Stimulated activated CD4-positive, alpha-beta T cell treated with anti-CD3 and anti-CD28 coated beads, Interleukin-1b, Interleukin-23, amount 100 ng/mL, for 1 hour (primary cell): ENCODE measurements around the gene OR6C2.
"Not testable (repeated sequence)": the region's sequence is repeated elsewhere in the genome, so short reads cannot be mapped to it uniquely, and the experiment has no call there.

Source experiments
- DNase-seq, 2 donors: peaks; one replicate each; pipeline ENCODE4 v3.0.0-alpha.2; 2020; ENCODE audit warnings: low read depth in 2 of 2

Gene OR6C2

DNA sequence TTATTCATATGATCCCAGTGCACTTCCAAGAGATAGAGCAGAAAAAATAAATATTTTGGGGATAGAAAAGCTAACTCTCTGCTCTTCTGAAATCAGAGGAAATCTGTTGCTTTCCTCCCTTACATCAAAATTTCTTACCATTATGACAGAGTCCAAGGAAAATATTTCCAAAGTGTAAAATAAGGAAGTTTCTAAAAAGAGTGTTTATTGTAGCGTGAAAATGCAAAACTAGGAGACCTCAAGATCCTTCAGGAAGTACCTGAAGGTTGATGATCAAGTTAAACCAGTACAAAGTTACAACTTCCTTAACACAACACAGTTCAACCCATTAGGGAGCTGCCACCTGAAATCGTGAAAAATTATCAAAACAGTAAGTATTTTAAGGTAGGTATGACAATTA, at the start of gene OR6C2:
OR6C2 (plus strand) TSS at position 301 of the 400 bp plus-strand sequence. CDS start 8,138 bp downstream, outside the sequence.
- no peak for DNase-seq

DNA sequence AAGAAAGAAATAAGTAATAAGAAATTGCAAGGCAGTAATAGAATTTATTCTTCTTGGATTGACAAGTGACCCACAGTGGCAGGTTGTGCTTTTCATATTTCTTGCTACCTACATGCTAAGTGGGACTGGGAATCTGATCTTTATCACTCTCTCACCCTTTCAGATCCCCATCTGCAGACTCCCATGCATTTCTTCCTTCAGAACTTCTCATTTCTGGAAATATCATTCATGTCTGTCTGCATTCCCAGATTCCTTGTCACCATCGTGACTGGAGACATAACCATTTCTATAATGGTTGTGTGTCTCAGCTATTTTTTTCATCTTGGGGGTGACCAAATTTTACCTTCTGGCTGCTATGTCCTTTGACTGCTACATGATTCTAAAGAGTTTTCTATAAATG, 47.5 kb upstream of the OR6C2 start:
- no peak for DNase-seq

GRCh38 chr12:55400229-55400628, 43.6 kb upstream of the OR6C2 start, which contains the start of gene OR6C65:
TSS of gene OR6C65 (plus strand) at chr12:55400529. CDS start at chr12:55400529, 0 bp downstream.
- DNase-seq: no peak

- DNase-seq: no peak
Measured at GRCh38 chr12:55407866-55408265, 36.0 kb upstream of the OR6C2 start.

DNA sequence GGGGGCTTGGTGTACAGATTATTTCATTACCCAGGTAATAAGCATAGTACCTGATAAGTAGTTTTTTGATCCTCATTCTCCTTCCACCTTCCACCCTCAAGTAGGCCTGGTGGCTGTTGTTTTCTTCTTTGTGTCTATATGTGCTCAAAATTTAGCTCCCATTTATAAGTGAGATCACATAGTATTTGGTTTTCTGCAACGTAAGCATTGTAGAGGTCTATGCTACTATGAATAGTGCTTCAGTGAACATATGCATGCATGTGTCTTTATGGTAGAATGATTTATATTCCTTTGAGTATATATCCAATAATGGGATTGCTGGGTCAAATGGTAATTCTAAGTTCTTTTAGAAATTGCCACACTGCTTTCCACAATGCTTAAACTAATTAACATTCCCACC, 34.7 kb upstream of the OR6C2 start:
- not testable (repeated sequence) for DNase-seq

- DNase-seq: not testable (repeated sequence)
Measured at GRCh38 chr12:55412138-55412537, 31.7 kb upstream of the OR6C2 start.

DNA sequence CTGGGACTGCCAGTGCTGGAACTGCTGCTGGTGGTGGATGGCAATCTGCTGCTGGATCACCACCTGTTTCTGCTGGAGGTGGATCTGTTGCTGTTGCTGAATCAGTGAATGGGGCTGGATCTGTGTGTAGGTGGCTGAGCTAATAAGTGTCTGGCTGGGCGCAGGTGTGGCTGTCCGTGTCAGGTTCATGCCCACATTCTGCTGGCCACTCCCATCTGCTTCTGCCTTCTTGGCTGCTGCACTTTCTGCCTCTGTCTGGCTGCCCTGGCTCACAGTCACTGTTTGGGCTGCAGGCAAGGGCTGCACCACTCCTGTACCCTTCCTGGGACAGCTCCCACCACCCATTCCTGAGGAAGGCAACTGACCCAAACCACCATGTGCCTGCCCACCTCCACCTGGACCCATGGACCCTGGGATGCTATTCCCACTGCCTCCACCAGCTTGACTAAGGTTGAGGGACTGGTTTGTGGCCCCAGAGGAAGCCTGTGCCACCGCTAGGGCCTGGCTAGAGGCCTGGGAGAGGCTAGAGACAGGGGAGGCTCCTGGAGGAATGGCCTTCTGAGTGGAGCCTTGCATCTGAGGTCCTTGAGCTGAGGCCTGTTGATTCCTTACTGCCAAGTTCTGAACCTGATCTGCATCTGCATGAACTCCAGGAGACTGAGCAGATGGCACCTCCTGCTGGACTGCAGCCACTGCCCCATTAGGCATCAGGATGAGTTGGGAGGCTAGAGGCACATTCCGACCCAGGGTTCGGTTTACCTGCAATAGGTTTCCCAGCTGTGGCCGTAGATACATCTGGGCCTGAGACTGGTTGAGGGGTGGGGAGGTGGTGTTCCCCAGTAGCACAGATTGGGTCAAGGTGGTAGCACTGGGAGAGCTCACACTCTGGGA, 30.1 kb upstream of the OR6C2 start:
- not testable (repeated sequence) for DNase-seq

GRCh38 chr12:55414396-55414823, 29.5 kb upstream of the OR6C2 start:
- not testable (repeated sequence) for DNase-seq

DNA sequence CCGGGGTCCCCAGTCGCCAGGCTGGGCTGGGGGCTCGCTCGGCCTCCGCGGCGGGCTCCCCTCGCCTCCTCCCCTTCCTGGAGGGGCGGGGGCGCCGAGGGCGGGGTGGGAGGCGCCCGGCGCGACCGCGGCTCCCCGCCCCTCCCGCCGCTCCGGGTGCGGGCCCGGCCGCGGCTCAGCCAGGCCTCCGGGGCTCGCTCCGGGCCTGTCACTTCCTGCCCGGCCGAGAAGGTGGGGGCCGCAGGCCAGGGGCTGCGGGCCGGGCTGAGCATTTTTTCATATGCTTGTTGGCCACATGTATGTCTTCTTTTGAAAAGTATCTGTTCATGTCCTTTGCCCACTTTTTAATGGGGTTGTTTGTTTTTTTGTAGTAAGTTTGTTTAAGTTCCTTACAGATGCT, 29.0 kb upstream of the OR6C2 start:
- DNase-seq: not testable (repeated sequence)

- no peak for DNase-seq
Measured at GRCh38 chr12:55416961-55417360, 26.9 kb upstream of the OR6C2 start.

DNA sequence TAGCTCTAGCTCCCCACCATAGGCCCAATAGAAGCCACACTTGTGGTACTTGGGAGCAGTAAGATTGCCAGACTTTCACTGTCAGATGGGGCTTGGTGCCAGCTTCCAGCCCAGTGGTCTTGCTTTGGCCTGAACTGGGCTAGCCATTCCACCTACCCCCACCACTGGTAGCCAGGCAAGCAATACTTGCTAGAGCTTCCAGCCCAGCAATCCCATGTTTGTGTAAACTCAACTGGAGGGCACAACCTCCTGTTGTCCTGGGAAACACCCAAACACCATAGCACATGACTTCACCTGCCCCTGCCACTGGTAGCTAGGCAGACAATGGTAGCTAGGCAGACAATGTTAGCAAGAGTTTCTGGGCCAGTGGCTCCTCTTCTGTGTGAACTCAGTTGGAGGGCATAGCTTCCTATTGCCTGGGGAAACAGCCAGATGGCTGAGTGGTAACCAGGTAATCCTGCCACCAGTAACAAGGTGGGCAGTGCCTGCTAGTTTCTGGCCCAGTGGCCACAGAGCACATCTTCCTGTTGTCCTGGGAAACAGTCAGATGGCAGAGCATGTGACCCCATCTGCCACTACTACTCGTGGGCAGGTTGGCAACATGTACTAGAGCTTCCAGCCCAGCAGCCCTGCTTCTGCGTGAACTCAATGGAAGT, 23.4 kb upstream of the OR6C2 start:
- DNase-seq: no peak

DNA sequence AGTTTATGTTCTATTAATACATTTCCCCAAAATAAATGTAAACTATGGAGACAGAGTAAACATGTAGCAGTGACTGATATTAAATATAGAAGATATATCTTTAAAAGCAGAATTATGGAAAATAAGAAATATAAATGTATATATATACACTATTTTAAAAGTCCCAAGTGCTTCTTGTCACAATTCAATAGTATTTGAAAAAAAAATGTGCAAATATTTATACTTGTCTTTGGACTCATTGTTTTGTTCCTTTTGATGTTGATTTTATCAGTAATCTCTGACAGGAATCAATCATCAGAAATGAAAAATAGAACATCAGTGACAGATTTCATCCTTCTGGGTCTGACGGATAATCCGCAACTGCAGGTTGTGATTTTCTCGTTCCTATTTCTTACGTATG, 17.9 kb upstream of the OR6C2 start, which contains the start of gene OR6C76:
OR6C76 (plus strand) TSS at position 301 of the 400 bp plus-strand sequence; CDS start at position 301, 0 bp downstream.
- no peak for DNase-seq

DNA sequence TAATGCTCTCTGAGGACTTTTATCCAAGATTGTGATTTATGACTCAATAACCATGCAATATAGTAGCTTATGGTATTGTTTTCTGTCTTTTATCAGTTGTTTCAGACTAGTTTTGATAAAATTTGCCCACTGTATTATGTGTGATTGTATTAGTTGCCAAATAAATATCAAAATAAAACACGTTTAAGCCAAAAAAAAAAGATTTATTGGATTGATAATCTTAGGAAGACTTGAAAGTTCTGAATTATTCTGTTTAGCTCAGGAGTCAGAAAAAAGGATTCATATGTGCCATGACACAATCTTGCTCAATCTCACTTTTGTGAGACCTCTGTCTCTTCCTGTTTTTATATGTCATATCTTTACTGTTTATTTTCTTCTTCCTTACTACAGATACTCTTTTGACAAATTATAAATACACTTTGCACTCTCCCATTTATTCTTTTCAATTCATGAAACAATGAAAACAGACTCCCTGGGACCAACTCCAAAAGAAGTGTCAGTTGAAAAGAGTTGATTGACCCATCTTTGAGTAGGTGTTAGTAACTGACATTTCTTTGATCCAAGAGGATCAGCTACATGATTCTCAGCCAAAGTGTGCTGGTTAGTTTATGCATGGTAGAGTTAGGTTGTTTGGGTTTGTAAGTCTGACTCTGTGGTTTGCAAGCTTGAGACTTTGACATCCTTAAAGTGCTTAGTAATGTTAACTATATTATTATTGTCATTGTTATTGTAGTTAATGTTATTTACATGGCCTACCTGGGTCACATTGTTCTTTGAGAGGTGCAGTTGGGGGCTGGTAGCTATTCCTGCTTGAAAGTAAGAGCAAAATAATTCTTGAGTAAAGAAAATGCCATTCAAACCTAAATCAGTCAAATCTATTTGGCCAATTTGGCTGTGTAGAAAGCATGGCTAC, 15.3 kb upstream of the OR6C2 start:
- DNase-seq: no peak

- DNase-seq: not testable (repeated sequence)
Measured at GRCh38 chr12:55441233-55441632, 2.6 kb upstream of the OR6C2 start.

DNA sequence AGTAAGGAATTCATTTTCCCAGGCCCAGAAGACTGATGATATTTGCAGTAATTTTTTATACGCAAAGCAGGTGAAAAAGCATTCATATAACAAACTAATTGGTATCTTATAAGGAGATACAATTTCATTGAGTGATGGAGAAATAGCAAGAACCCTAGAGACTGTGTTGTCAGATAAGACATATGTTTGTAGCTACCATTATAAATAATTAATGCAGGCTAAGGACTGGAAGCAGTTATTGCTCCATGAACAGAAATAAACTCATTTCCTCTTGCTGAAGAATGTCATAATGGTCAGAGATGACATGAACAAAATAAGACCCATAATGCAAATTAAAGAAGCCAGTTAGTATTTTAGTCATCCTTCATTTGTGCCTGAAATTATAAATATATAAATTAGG, 1.5 kb downstream of the OR6C2 start:
- DNase-seq: no peak

- no peak for DNase-seq
Measured at GRCh38 chr12:55446326-55446725, 2.5 kb downstream of the OR6C2 start.

GRCh38 chr12:55448825-55449224, 4.9 kb downstream of the OR6C2 start:
- DNase-seq: no peak

DNA sequence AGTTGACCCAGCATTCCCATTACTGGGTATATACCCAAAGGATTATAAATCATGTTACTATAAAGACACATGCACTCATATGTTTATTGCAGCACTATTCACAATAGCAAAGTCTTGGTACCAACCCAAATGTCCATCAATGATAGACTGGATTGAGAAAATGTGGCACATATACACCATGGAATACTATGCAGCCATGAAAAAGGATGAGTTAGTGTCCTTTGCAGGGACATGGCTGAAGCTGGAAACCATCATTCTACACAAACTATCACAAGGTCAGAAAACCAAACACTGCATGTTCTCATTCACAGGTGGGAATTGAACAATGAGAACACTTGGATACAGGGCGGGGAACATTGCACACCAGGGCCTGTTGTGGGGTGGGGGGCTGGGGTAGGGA, 21.1 kb downstream of the OR6C2 start:
- not testable (repeated sequence) for DNase-seq

DNA sequence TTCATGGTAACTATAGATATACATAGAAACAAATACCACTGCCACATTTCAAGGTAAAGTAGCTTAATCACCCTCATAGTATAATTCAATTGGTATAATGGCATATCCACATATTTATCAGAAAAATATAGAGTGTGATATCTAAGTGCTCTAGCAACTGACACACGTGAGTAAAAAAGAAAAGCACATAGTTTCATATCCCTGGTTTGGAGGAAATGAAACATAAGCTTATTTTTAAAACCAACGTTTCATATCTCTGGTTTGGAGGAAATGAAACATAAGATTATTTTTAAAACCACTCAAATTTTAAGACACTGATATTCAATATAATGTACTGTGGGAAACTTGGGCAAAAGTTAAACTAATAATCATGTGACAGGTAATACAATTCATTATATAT, 24.0 kb downstream of the OR6C2 start:
- no peak for DNase-seq

DNA sequence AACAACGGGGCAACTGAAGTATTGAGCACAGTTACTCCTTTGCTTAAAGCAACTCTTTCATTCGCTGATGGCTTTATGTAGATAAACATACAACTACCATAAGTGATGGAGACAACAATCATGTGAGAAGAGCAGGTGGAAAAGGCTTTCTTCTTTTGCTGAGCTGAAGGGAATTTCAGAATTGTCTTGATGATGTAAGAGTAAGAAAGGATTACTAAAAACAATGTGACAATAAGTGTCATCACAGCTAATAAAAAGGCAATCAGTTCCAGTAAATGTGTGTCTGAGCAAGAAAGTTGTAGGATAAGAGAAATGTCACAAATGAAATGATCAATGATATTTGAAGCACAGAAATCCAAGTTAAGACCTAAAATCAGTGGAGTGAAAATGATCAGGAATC, 25.4 kb downstream of the OR6C2 start:
- no peak for DNase-seq

- no peak for DNase-seq
Measured at GRCh38 chr12:55470088-55470829, 26.4 kb downstream of the OR6C2 start, which contains the start of gene OR6C70. TSS of gene OR6C70 (minus strand) at chr12:55470138. CDS start at chr12:55470138, 0 bp downstream.
